ENCODE data around the gene HRCT1. TPM values are rescaled to one million over a fixed set of nuclear protein-coding genes. Genes with fewer than 3 reads are reported as not detected.

HRCT1 gene
- total and polyA plus RNA-seq, 2 experiments from 2014 or later, result not detected

DNA sequence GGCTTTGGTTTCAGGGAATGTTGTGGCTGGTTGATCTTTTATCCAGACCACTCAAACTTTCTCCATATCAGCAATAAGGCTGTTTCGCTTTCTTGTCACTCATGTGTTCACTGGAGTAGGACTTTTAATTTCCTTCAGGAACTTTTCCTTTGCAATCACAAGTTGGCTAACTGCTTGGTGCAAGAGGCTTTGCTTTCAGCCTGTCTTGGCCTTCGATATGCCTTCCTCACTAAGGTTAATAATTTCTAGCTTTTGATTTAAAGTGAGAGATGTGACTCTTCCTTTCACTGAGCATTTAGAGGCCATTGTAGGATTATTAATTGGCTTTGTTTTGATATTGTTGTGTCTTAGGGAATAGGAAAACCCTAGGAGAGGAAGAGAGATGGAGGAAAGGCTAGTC is 7.0 kb upstream of the HRCT1 start:
- Histone ChIP-seq H3K36me3 (ENCODE audit: insufficient read depth) (no peaks in the 10 kb centered on the region), H3K27ac (ENCODE audit: low read depth) (no peak overlapping the region), H3K9me2 (ENCODE audit: insufficient read depth) (no peaks in the 10 kb centered on the region), H3K79me2 (replicated peaks; ENCODE audit: insufficient read depth) (no peaks in the 10 kb centered on the region), H3F3A (replicated peaks; ENCODE audit: low read depth) (no peaks in the 10 kb centered on the region), H3K4me1 (ENCODE audit: insufficient read depth) (no peaks in the 10 kb centered on the region), H3K4me3 (no peak overlapping the region), H2AFZ (no peak overlapping the region), H4K20me1 (replicated peaks; ENCODE audit: insufficient read depth) (no peaks in the 10 kb centered on the region), H3K4me2 (no peak overlapping the region), H3K27me3 (ENCODE audit: insufficient read depth) (no peaks in the 10 kb centered on the region)
- no peak for TF ChIP-seq EZH2phosphoT487 (IDR thresholded peaks at IDR 0.05; ENCODE audit: unreplicated experiment)
- no peak for TF ChIP-seq ZNF331 (CRISPR knock-in tag; IDR thresholded peaks at IDR 0.05; ENCODE audit: low read depth)
- no peak for TF ChIP-seq EZH2 (IDR thresholded peaks at IDR 0.05; ENCODE audit: low read depth, unreplicated experiment)
- no peak for TF ChIP-seq ETS1 (IDR thresholded peaks at IDR 0.05)
- TF ChIP-seq, protein P1, sequence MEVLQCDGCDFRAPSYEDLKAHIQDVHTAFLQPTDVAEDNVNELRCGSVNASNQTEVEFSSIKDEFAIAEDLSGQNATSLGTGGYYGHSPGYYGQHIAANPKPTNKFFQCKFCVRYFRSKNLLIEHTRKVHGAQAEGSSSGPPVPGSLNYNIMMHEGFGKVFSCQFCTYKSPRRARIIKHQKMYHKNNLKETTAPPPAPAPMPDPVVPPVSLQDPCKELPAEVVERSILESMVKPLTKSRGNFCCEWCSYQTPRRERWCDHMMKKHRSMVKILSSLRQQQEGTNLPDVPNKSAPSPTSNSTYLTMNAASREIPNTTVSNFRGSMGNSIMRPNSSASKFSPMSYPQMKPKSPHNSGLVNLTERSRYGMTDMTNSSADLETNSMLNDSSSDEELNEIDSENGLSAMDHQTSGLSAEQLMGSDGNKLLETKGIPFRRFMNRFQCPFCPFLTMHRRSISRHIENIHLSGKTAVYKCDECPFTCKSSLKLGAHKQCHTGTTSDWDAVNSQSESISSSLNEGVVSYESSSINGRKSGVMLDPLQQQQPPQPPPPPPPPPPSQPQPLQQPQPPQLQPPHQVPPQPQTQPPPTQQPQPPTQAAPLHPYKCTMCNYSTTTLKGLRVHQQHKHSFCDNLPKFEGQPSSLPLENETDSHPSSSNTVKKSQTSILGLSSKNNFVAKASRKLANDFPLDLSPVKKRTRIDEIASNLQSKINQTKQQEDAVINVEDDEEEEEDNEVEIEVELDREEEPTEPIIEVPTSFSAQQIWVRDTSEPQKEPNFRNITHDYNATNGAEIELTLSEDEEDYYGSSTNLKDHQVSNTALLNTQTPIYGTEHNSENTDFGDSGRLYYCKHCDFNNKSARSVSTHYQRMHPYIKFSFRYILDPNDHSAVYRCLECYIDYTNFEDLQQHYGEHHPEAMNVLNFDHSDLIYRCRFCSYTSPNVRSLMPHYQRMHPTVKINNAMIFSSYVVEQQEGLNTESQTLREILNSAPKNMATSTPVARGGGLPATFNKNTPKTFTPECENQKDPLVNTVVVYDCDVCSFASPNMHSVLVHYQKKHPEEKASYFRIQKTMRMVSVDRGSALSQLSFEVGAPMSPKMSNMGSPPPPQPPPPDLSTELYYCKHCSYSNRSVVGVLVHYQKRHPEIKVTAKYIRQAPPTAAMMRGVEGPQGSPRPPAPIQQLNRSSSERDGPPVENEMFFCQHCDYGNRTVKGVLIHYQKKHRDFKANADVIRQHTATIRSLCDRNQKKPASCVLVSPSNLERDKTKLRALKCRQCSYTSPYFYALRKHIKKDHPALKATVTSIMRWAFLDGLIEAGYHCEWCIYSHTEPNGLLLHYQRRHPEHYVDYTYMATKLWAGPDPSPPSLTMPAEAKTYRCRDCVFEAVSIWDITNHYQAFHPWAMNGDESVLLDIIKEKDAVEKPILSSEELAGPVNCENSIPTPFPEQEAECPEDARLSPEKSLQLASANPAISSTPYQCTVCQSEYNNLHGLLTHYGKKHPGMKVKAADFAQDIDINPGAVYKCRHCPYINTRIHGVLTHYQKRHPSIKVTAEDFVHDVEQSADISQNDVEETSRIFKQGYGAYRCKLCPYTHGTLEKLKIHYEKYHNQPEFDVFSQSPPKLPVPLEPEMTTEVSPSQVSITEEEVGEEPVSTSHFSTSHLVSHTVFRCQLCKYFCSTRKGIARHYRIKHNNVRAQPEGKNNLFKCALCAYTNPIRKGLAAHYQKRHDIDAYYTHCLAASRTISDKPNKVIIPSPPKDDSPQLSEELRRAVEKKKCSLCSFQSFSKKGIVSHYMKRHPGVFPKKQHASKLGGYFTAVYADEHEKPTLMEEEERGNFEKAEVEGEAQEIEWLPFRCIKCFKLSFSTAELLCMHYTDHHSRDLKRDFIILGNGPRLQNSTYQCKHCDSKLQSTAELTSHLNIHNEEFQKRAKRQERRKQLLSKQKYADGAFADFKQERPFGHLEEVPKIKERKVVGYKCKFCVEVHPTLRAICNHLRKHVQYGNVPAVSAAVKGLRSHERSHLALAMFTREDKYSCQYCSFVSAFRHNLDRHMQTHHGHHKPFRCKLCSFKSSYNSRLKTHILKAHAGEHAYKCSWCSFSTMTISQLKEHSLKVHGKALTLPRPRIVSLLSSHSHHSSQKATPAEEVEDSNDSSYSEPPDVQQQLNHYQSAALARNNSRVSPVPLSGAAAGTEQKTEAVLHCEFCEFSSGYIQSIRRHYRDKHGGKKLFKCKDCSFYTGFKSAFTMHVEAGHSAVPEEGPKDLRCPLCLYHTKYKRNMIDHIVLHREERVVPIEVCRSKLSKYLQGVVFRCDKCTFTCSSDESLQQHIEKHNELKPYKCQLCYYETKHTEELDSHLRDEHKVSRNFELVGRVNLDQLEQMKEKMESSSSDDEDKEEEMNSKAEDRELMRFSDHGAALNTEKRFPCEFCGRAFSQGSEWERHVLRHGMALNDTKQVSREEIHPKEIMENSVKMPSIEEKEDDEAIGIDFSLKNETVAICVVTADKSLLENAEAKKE (CRISPR knock-in tag; IDR thresholded peaks at IDR 0.05), result no peak
- no peak for TF ChIP-seq NANOG (IDR thresholded peaks at IDR 0.05; ENCODE audit: borderline replicate concordance)
- TF ChIP-seq ZNF114 (CRISPR knock-in tag; IDR thresholded peaks at IDR 0.05), result no peak
- TF ChIP-seq POLR2AphosphoS5 (IDR thresholded peaks at IDR 0.05; ENCODE audit: low read depth), result no peak
- no peak for TF ChIP-seq JUNB (IDR thresholded peaks at IDR 0.05; ENCODE audit: unreplicated experiment)
- TF ChIP-seq STAT1 (IDR thresholded peaks at IDR 0.05; ENCODE audit: unreplicated experiment), result no peak
- no peak for TF ChIP-seq CREB1 (CRISPR knock-in tag; IDR thresholded peaks at IDR 0.05; ENCODE audit: low read depth)
- TF ChIP-seq, protein P2, sequence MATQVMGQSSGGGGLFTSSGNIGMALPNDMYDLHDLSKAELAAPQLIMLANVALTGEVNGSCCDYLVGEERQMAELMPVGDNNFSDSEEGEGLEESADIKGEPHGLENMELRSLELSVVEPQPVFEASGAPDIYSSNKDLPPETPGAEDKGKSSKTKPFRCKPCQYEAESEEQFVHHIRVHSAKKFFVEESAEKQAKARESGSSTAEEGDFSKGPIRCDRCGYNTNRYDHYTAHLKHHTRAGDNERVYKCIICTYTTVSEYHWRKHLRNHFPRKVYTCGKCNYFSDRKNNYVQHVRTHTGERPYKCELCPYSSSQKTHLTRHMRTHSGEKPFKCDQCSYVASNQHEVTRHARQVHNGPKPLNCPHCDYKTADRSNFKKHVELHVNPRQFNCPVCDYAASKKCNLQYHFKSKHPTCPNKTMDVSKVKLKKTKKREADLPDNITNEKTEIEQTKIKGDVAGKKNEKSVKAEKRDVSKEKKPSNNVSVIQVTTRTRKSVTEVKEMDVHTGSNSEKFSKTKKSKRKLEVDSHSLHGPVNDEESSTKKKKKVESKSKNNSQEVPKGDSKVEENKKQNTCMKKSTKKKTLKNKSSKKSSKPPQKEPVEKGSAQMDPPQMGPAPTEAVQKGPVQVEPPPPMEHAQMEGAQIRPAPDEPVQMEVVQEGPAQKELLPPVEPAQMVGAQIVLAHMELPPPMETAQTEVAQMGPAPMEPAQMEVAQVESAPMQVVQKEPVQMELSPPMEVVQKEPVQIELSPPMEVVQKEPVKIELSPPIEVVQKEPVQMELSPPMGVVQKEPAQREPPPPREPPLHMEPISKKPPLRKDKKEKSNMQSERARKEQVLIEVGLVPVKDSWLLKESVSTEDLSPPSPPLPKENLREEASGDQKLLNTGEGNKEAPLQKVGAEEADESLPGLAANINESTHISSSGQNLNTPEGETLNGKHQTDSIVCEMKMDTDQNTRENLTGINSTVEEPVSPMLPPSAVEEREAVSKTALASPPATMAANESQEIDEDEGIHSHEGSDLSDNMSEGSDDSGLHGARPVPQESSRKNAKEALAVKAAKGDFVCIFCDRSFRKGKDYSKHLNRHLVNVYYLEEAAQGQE (IDR thresholded peaks at IDR 0.05; ENCODE audit: unreplicated experiment), result no peak
- Mint-ChIP-seq H3K4me1 (peaks cover 2% of the 10 kb centered on the region; the same call in 1 of the 3 replicates), H3K36me3 (ENCODE audit: low read depth) (no peaks in the 10 kb centered on the region), H3K27ac (no peak overlapping the region), H3K9me3 (no peaks in the 10 kb centered on the region), H3K27me3 (ENCODE audit: insufficient read depth, low read depth, poor library complexity) (peaks cover 2% of the 10 kb centered on the region), H3K4me3 (no peak overlapping the region)
- DNase-seq (ENCODE audit: low spot score) (no peak), ATAC-seq (no peak)
